Stimulated activated CD4-positive, alpha-beta T cell treated with anti-CD3 and anti-CD28 coated beads, Interleukin-4, amount 100 ng/mL, for 48 hours (primary cell): Measurements from ENCODE around the gene DAB1.

Source experiments
- DNase-seq, 2 donors: peaks; one replicate each; pipeline ENCODE4 v3.0.0-alpha.2; 2020; ENCODE audit warnings: low read depth in 2 of 2

The DAB1 gene

DNA sequence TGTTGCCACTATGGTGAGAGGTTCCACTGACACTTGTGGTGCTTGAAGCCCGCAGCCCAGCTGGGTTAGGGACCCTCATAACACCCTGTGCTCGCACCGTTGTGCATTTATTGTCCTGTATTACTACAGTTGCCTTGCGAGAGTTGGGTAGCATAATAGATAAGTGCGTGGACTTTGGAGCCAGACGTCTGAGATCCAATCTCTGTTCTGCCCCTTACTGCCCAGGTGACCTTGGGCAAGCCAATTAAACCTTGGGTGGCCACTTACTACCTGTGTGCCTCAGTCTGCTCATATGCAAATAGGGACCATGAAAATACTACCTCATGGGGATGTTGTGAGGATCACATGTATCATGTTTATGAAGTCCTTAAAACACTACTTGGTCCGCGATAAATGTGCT lies 471.4 kb downstream of the DAB1 start:
- no peak for DNase-seq

DNA sequence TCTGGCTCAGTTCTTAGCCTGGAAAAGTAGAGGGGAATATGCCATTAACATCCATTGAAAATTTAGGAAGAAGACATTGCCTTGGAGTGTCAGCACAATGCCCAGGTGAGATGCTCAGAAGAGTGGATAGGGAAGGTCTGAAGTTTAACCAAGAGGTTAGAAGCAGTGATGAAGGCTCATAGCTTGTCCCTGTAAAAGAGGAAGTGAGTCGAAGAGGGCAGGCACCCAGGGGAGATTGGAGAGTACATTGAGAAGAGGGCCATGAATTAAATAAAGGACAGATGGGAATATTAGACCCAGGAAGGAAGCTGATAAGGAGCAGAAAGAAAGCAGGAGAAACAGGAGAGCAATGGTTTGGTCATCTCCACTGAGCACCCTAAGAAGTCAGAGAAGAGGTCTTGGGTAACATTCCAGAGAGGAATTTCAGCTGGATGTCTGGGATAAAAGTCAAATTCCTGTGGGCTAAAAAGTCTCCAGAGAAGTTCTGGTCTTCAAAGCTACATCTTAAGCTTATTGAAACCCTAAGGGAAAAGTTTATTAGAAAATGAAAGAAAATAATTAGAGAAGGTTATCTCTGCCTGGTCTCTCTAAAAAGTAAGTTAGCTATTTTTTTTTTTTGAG lies 475.3 kb downstream of the DAB1 start:
- DNase-seq, result no peak
